Glutamatergic neuron (in vitro differentiated cells): ENCODE data around the gene TPGS1. TPM values are rescaled to one million over a fixed set of nuclear protein-coding genes. Genes with fewer than 3 reads are reported as not detected.

ENCODE experiments used
- DNase-seq: peaks from one replicate; pipeline ENCODE4 v3.0.0; 2022
- H3K27ac Mint-ChIP-seq: one replicate; pipeline ENCODE4 v1.8.0; 2020; ENCODE audit warnings: mild to moderate bottlenecking, mixed read lengths, inconsistent platforms; ENCODE audit not compliant: unreplicated experiment
- H3K27me3 Mint-ChIP-seq: one replicate; pipeline ENCODE4 v1.8.0; 2020; ENCODE audit warnings: mild to moderate bottlenecking, moderate library complexity, mixed read lengths, inconsistent platforms; ENCODE audit not compliant: unreplicated experiment
- H3K36me3 Mint-ChIP-seq: one replicate; pipeline ENCODE4 v1.8.0; 2020; ENCODE audit warnings: mild to moderate bottlenecking, mixed read lengths, inconsistent platforms; ENCODE audit not compliant: unreplicated experiment
- H3K4me1 Mint-ChIP-seq: one replicate; pipeline ENCODE4 v1.8.0; 2020; ENCODE audit warnings: mild to moderate bottlenecking, low read depth, mixed read lengths, inconsistent platforms; ENCODE audit not compliant: unreplicated experiment
- H3K4me3 Mint-ChIP-seq: one replicate; pipeline ENCODE4 v1.8.0; 2020; ENCODE audit warnings: mild to moderate bottlenecking, mixed read lengths, inconsistent platforms; ENCODE audit not compliant: unreplicated experiment
- H3K9me3 Mint-ChIP-seq: one replicate; pipeline ENCODE4 v1.8.0; 2020; ENCODE audit warnings: mild to moderate bottlenecking, moderate library complexity, mixed read lengths, inconsistent platforms; ENCODE audit not compliant: unreplicated experiment
- CTCF ChIP-seq: fragments of 200-600 bp; sonication (generic); IDR thresholded peaks from one replicate; pipeline ENCODE4 v1.5.0; 2021; ENCODE audit not compliant: partially characterized antibody, unreplicated experiment
- total RNA-seq: library from RNA; stranded (reverse); fragmentation: NEBNext Ultra II Directional; extraction: Animal tissue kit (Norgen Biotek cat#: 25700); gene quantifications from one replicate; pipeline ENCODE4 v1.2.1, GENCODE V29; 2021; ENCODE audit not compliant: unreplicated experiment

The TPGS1 gene
- total RNA-seq, 1 donor from 2014 or later: 20.0 TPM

GRCh38 chr19:533364-534058, 26.2 kb downstream of the TPGS1 start:
- Mint-ChIP-seq H3K36me3 (no peaks in the 10 kb centered on the region), H3K4me1 (peaks cover 4% of the 10 kb centered on the region), H3K9me3 (peaks cover 6% of the 10 kb centered on the region), H3K27ac (no peak overlapping the region), H3K4me3 (peak overlapping the region; percentile 90), H3K27me3 (peaks cover 11% of the 10 kb centered on the region)
- TF ChIP-seq CTCF: no peak
- no peak for DNase-seq

- no peak overlapping the region for H3K27ac Mint-ChIP-seq
- TF ChIP-seq CTCF: no peak
- no peak for DNase-seq
- peaks cover 4% of the 10 kb centered on the region for H3K4me1 Mint-ChIP-seq
- H3K4me3 Mint-ChIP-seq: peak overlapping the region; percentile 90
- peaks cover 11% of the 10 kb centered on the region for H3K27me3 Mint-ChIP-seq
- peaks cover 6% of the 10 kb centered on the region for H3K9me3 Mint-ChIP-seq
- H3K36me3 Mint-ChIP-seq: no peaks in the 10 kb centered on the region
These were observed 26.8 kb downstream of the TPGS1 start for GRCh38 chr19:534088-534487.

- no peak for TF ChIP-seq CTCF
- Mint-ChIP-seq H3K4me3 (no peak overlapping the region), H3K27ac (no peak overlapping the region), H3K36me3 (no peaks in the 10 kb centered on the region), H3K27me3 (peaks cover 8% of the 10 kb centered on the region), H3K9me3 (peaks cover 6% of the 10 kb centered on the region), H3K4me1 (peaks cover 4% of the 10 kb centered on the region)
- no peak for DNase-seq
These were observed 27.9 kb downstream of the TPGS1 start for GRCh38 chr19:535017-535835.

- Mint-ChIP-seq H3K27ac (no peak overlapping the region), H3K4me1 (peaks cover 4% of the 10 kb centered on the region), H3K36me3 (no peaks in the 10 kb centered on the region), H3K9me3 (peaks cover 5% of the 10 kb centered on the region), H3K27me3 (peaks cover 6% of the 10 kb centered on the region), H3K4me3 (no peak overlapping the region)
- no peak for DNase-seq
- TF ChIP-seq CTCF: no peak
These were observed 29.0 kb downstream of the TPGS1 start for GRCh38 chr19:536031-536880.
